Fibroblast of pulmonary artery (primary cell): Measurements from ENCODE around the gene SH2D2A.

Experiments used
- DNase-seq: peaks from one replicate; pipeline ENCODE4 v3.0.0-alpha.2; 2010; ENCODE audit warnings: low read depth
- H3K4me3 ChIP-seq: replicated peaks from 2 replicates; pipeline ENCODE4 v1.5.1; 2011; ENCODE audit warnings: low read depth, mild to moderate bottlenecking, control low read depth, low read length, moderate library complexity
- CTCF ChIP-seq: IDR thresholded peaks from 2 replicates; pipeline ENCODE4 v1.5.1; 2011; ENCODE audit warnings: mild to moderate bottlenecking, control low read depth, low read length, inconsistent platforms; ENCODE audit errors: missing control alignments

Gene SH2D2A

GRCh38 chr1:156857532-156857931 is 40.9 kb upstream of the SH2D2A start:
- no peak overlapping the region for H3K4me3 ChIP-seq
- no peak for TF ChIP-seq CTCF
- DNase-seq: no peak

- TF ChIP-seq CTCF: no peak
- DNase-seq: no peak
These were observed 39.7 kb upstream of the SH2D2A start for GRCh38 chr1:156856282-156856785.

GRCh38 chr1:156854634-156855033 is 38.0 kb upstream of the SH2D2A start:
- H3K4me3 ChIP-seq: no peak overlapping the region
- TF ChIP-seq CTCF: no peak
- no peak for DNase-seq

More at GRCh38 chr1:156856282-156856785, 39.7 kb upstream of the SH2D2A start:
- H3K4me3 ChIP-seq: no peak overlapping the region

- no peak for DNase-seq
- no peak for TF ChIP-seq CTCF
- no peak overlapping the region for H3K4me3 ChIP-seq
These were observed 37.1 kb upstream of the SH2D2A start for GRCh38 chr1:156853761-156854160.

GRCh38 chr1:156852418-156852874 is 35.8 kb upstream of the SH2D2A start:
- DNase-seq: peak; percentile 29
- no peak overlapping the region for H3K4me3 ChIP-seq
- TF ChIP-seq CTCF: no peak

GRCh38 chr1:156851779-156852417 is 35.2 kb upstream of the SH2D2A start:
- no peak for TF ChIP-seq CTCF
- no peak for DNase-seq
- no peak overlapping the region for H3K4me3 ChIP-seq

- no peak for TF ChIP-seq CTCF
- no peak for DNase-seq
- H3K4me3 ChIP-seq: no peak overlapping the region
These were observed 32.5 kb upstream of the SH2D2A start for GRCh38 chr1:156849151-156849496.
